Measurements from ENCODE around the gene HEATR5A.

Gene HEATR5A

GRCh38 chr14:31307198-31307597 is 113.2 kb downstream of the HEATR5A start:
- H3K4me1 Mint-ChIP-seq (ENCODE audit: low read depth) = no peaks in the 10 kb centered on the region
- no peak overlapping the region for H3K4me3 Mint-ChIP-seq
- no peaks in the 10 kb centered on the region for H3K9me3 Mint-ChIP-seq
- no peaks in the 10 kb centered on the region for H3K27me3 Mint-ChIP-seq (ENCODE audit: low read depth)
- H3K36me3 Mint-ChIP-seq (ENCODE audit: low read depth) = peaks cover 11% of the 10 kb centered on the region
- no peak overlapping the region for H3K27ac Mint-ChIP-seq

GRCh38 chr14:31303654-31304053 is 116.7 kb downstream of the HEATR5A start:
- Mint-ChIP-seq H3K36me3 (ENCODE audit: low read depth) (peaks cover 3% of the 10 kb centered on the region), H3K9me3 (no peaks in the 10 kb centered on the region), H3K4me1 (ENCODE audit: low read depth) (no peaks in the 10 kb centered on the region), H3K27me3 (ENCODE audit: low read depth) (no peaks in the 10 kb centered on the region), H3K27ac (no peak overlapping the region), H3K4me3 (no peak overlapping the region)

- no peaks in the 10 kb centered on the region for H3K4me1 Mint-ChIP-seq (ENCODE audit: low read depth)
- peaks cover 3% of the 10 kb centered on the region for H3K36me3 Mint-ChIP-seq (ENCODE audit: low read depth)
- H3K4me3 Mint-ChIP-seq = no peak overlapping the region
- H3K27ac Mint-ChIP-seq = no peak overlapping the region
- H3K27me3 Mint-ChIP-seq (ENCODE audit: low read depth) = no peaks in the 10 kb centered on the region
- no peaks in the 10 kb centered on the region for H3K9me3 Mint-ChIP-seq
Observed at GRCh38 chr14:31300883-31301282, 119.5 kb downstream of the HEATR5A start.

- H3K27ac Mint-ChIP-seq = no peak overlapping the region
- peaks cover 3% of the 10 kb centered on the region for H3K36me3 Mint-ChIP-seq (ENCODE audit: low read depth)
- H3K4me3 Mint-ChIP-seq = no peak overlapping the region
- H3K4me1 Mint-ChIP-seq (ENCODE audit: low read depth) = no peaks in the 10 kb centered on the region
- no peaks in the 10 kb centered on the region for H3K9me3 Mint-ChIP-seq
- no peaks in the 10 kb centered on the region for H3K27me3 Mint-ChIP-seq (ENCODE audit: low read depth)
Observed at GRCh38 chr14:31300296-31300695, 120.1 kb downstream of the HEATR5A start.

GRCh38 chr14:31297701-31298344 is 122.5 kb downstream of the HEATR5A start:
- H3K9me3 Mint-ChIP-seq = no peaks in the 10 kb centered on the region
- no peak overlapping the region for H3K4me3 Mint-ChIP-seq
- no peaks in the 10 kb centered on the region for H3K27me3 Mint-ChIP-seq (ENCODE audit: low read depth)
- no peak overlapping the region for H3K27ac Mint-ChIP-seq
- peaks cover 4% of the 10 kb centered on the region for H3K36me3 Mint-ChIP-seq (ENCODE audit: low read depth)
- no peaks in the 10 kb centered on the region for H3K4me1 Mint-ChIP-seq (ENCODE audit: low read depth)

- H3K4me3 Mint-ChIP-seq = no peak overlapping the region
- H3K4me1 Mint-ChIP-seq (ENCODE audit: low read depth) = no peaks in the 10 kb centered on the region
- H3K9me3 Mint-ChIP-seq = no peaks in the 10 kb centered on the region
- H3K36me3 Mint-ChIP-seq (ENCODE audit: low read depth) = peaks cover 4% of the 10 kb centered on the region
- no peak overlapping the region for H3K27ac Mint-ChIP-seq
- H3K27me3 Mint-ChIP-seq (ENCODE audit: low read depth) = no peaks in the 10 kb centered on the region
Observed at GRCh38 chr14:31297112-31297511, 123.2 kb downstream of the HEATR5A start.

GRCh38 chr14:31294746-31295405 is 125.5 kb downstream of the HEATR5A start:
- no peak overlapping the region for H3K4me3 Mint-ChIP-seq

GRCh38 chr14:31292937-31293616 is 127.3 kb downstream of the HEATR5A start:
- peaks cover 5% of the 10 kb centered on the region for H3K36me3 Mint-ChIP-seq (ENCODE audit: low read depth)
- no peaks in the 10 kb centered on the region for H3K4me1 Mint-ChIP-seq (ENCODE audit: low read depth)
- H3K27ac Mint-ChIP-seq = no peak overlapping the region
- no peak overlapping the region for H3K4me3 Mint-ChIP-seq
- H3K9me3 Mint-ChIP-seq = no peaks in the 10 kb centered on the region
- H3K27me3 Mint-ChIP-seq (ENCODE audit: low read depth) = no peaks in the 10 kb centered on the region

More at GRCh38 chr14:31294746-31295405, 125.5 kb downstream of the HEATR5A start:
- H3K27ac Mint-ChIP-seq = no peak overlapping the region
- H3K4me1 Mint-ChIP-seq (ENCODE audit: low read depth) = no peaks in the 10 kb centered on the region
- peaks cover 5% of the 10 kb centered on the region for H3K36me3 Mint-ChIP-seq (ENCODE audit: low read depth)
- H3K9me3 Mint-ChIP-seq = no peaks in the 10 kb centered on the region
- no peaks in the 10 kb centered on the region for H3K27me3 Mint-ChIP-seq (ENCODE audit: low read depth)

GRCh38 chr14:31291210-31291609 is 129.1 kb downstream of the HEATR5A start:
- Mint-ChIP-seq H3K4me1 (ENCODE audit: low read depth) (no peaks in the 10 kb centered on the region), H3K36me3 (ENCODE audit: low read depth) (peaks cover 5% of the 10 kb centered on the region), H3K27me3 (ENCODE audit: low read depth) (no peaks in the 10 kb centered on the region), H3K4me3 (no peak overlapping the region), H3K9me3 (peaks cover 10% of the 10 kb centered on the region), H3K27ac (no peak overlapping the region)

- no peak overlapping the region for H3K4me3 Mint-ChIP-seq
- no peak overlapping the region for H3K27ac Mint-ChIP-seq
- peaks cover 4% of the 10 kb centered on the region for H3K36me3 Mint-ChIP-seq (ENCODE audit: low read depth)
- no peaks in the 10 kb centered on the region for H3K27me3 Mint-ChIP-seq (ENCODE audit: low read depth)
- peaks cover 4% of the 10 kb centered on the region for H3K4me1 Mint-ChIP-seq (ENCODE audit: low read depth)
- peaks cover 10% of the 10 kb centered on the region for H3K9me3 Mint-ChIP-seq
Observed at GRCh38 chr14:31287294-31287972, 132.9 kb downstream of the HEATR5A start.

- Mint-ChIP-seq H3K4me3 (no peak overlapping the region), H3K4me1 (ENCODE audit: low read depth) (peaks cover 4% of the 10 kb centered on the region), H3K36me3 (ENCODE audit: low read depth) (peaks cover 4% of the 10 kb centered on the region), H3K27me3 (ENCODE audit: low read depth) (no peaks in the 10 kb centered on the region), H3K27ac (no peak overlapping the region), H3K9me3 (peaks cover 10% of the 10 kb centered on the region)
Observed at GRCh38 chr14:31286456-31287293, 133.7 kb downstream of the HEATR5A start.

- H3K9me3 Mint-ChIP-seq = peaks cover 20% of the 10 kb centered on the region
- H3K36me3 Mint-ChIP-seq (ENCODE audit: low read depth) = no peaks in the 10 kb centered on the region
- peaks cover 4% of the 10 kb centered on the region for H3K4me1 Mint-ChIP-seq (ENCODE audit: low read depth)
- no peaks in the 10 kb centered on the region for H3K27me3 Mint-ChIP-seq (ENCODE audit: low read depth)
- no peak overlapping the region for H3K4me3 Mint-ChIP-seq
- H3K27ac Mint-ChIP-seq = no peak overlapping the region
Observed at GRCh38 chr14:31283578-31284252, 136.6 kb downstream of the HEATR5A start.

- Mint-ChIP-seq H3K36me3 (ENCODE audit: low read depth) (no peaks in the 10 kb centered on the region), H3K27ac (no peak overlapping the region), H3K9me3 (peaks cover 20% of the 10 kb centered on the region), H3K4me1 (ENCODE audit: low read depth) (peaks cover 4% of the 10 kb centered on the region), H3K4me3 (no peak overlapping the region), H3K27me3 (ENCODE audit: low read depth) (no peaks in the 10 kb centered on the region)
Observed at GRCh38 chr14:31283153-31283552, 137.2 kb downstream of the HEATR5A start.
